Stimulated activated CD4-positive, alpha-beta T cell treated with anti-CD3 and anti-CD28 coated beads, TNF-alpha, amount 100 ng/mL, for 1 hour (primary cell): ENCODE measurements around the gene ADCY1.

ENCODE experiments used
- DNase-seq, 3 donors: peaks; one replicate each; pipeline ENCODE4 v3.0.0-alpha.2; 2020; ENCODE audit warnings: low read depth in 3 of 3, low spot score in 1 of 3

ADCY1 gene

DNA sequence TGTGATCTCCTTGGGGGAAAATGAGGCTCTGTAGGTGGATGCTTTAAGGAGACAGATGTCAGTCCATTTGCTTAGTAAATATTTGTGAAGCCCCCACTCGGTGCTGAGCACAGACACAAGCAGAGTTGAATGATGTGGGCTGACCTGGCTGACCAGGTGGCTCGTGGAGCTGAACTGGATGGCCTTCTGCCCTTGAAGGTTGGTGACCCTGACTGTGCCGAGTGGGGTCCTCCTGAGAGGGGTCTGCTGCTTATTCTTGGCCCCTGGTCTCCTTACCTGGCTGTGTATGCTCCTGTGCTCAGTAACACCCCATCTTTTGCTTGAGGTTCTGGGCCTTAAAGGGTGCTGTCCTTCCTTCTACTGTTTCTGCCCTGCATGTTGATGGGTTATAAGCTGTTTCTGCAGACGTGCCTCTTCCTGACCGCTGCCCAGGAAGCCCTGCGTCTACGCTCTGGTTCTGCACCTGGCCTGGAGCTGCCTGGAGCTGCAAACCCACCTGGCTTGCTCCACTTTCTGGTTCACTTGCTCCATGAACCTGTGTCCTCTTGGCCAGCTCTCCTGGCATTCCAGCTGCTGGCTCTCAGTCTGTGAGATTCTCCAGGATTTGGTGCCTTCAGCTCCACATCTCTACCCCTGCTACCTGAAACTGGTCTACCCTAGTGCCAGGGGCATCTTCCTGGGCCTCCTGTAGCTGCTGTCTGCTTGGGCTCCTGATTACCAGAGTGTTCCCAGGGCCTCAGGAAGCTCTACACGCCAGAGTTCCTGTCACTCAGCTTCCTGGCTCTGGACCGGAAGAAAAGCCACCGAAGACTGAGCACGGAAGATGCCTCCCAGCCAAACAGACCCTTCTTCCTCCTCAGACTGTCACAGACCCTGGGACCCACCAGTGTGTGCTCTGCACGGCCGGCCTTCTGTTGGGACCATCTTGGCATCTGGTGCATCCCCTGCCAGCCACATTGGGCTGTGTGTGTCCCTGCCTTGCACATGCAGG is 76.5 kb downstream of the ADCY1 start:
- no peak for DNase-seq

DNA sequence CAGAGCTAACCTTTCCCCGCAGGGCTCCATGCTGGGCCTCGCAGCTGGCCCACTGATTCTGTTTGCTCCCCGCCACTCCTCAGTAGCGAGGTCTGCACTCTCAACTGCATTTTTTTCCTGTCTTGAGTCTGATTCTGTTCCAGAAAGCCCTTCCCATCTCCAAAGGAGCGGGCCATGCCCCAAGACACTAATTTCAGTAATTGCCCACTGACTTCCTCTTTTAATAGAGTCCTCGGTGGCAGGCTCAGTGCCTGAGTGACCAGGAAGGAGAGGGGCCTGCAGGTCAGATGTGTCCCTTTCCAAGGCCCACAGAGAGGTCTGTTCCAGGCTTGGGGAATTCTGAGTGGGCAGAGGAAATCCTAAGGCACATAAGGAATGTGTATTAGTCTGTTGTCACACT is 77.4 kb downstream of the ADCY1 start:
- no peak for DNase-seq

DNA sequence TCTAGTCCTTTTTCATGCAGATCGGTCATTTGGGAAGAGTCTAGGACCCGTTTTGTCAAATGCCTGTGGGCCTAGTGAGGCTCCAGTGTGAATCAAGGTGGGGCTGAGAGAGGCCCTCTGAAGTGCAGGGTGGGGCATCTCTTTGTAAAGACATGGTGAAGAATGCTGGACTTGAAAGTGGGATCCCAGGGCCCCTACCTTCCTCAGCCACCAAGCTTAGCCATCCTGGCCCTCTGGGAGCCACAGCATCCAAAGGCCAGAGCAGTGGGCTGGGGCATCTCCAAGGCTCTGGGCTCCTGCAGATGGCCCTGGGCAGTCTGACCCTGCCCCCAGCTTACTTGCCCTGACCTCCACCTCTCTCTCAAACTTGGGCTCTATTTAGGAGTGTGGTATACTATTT is 78.5 kb downstream of the ADCY1 start:
- no peak for DNase-seq

DNA sequence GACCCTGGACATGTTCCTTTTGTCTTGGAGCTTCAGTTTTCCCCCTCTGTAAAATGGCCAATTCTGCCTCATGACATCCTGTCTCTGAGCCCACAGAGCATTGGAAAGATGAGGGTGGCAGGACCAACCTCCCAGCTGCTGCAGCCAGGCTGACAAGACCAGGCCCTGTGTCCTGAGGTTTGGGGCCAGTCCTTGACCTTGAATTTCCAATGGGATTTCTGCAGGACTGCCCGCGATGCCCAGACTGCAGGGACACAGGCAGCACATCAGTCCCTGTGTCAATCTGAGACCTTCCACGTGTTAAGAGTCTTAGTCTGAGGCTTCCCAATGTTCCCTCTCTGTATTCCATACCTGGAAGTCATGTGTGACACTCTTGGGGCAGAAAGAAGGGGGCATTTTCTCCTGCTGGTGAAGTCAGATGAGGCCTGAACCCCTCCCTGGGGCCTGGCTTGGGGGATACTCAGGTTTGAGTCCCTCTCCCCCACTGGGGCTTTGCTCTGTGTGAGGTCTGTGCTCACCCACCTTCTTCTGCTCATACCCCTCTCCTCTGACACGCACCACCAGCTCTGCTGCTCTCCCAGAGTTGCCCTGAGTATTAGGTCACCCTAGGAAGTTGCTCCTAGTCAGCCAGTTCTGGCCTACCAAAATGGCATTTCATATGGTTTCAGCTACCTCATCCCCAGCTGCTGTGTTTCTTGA is 79.2 kb downstream of the ADCY1 start:
- no peak for DNase-seq

DNA sequence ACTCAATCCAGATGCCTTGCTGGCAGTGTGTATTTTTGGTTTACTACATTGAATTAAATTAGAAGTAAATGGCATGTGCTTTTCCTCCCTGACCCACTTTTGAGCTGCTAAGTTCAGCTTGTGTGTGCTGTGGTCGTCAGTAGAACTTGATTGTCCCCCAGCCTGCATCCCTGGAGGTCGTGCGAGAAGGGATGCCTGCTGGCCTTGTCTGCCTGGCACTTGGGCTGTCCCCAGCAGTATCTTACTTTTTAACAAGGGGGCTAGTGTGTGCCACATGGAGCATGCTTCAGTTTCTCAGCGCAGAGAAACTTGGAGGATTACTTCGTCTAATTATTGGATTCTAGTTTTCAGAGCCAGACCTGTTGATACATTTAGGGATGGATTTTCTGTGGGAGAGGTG is 80.2 kb downstream of the ADCY1 start:
- DNase-seq = no peak

DNA sequence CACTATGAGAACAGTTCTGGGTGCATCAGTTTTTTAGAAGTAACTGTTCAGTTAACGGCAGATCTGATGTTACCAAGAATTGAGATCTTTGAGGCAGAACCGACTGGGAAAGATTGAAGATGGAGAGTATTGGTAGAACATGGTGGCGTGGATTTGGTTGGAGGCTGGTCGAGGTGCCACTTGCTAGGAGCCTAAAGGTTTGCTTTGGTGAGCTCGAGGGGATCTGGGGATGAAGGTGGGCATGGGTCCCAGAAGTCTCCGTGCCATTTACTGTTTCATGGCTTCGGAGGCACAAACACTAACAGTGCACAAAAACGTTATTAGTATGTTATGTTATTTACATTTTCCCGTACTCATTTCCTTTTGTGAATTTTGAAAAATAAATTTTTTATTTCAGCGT is 81.4 kb downstream of the ADCY1 start:
- no peak for DNase-seq

DNA sequence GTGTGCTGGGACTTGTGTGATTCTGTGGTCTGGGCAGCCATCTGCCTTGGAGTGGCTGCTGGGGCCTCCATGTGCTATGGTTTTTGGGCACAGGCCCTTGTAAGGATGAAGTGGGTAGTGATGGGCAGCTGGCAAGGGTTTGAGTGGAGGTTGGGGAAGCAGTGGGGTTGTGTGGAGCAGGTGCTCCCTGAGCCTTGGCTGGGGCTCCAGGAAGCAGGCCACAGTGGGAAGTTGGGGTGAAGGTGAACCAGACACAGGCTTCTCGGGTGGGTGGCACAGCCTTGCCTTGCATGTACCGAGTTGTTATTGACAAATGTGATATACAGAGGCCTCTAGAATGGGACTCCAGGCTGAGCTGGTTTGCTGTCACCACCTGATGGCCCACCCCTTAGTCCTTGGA is 82.3 kb downstream of the ADCY1 start:
- DNase-seq = no peak

DNA sequence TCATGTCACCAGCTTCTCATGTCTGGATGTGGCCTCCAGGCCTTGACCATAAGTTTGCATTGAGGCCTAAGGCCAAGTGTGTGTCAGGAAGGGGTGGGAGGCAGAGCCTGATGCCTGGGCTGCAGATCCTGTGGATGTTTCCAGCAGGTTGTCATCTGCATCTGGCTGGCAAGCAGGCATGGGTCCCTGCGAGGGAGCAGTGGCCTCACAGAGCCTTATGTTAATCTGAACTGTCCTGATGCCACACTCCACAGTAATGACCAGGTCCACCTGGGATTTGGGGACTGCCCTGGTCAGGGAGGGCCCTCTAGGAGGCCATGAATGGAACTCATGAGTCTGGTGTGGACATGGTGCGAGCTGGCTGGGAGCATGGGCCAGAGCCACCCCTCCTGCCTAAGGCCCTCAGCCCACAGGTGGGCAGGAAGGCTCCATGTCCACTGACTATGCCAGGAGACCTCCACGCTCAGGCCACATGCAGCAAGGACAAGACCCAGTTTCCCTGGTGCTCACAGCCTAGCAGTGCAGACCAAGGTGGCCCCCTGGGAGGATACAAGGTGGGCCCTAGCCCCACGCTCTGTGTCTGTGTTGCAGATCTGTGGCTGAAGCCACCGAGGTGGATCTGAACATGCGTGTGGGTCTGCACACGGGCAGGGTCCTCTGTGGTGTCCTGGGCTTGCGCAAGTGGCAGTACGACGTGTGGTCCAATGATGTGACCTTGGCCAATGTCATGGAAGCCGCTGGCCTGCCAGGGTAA is 83.1 kb downstream of the ADCY1 start:
- no peak for DNase-seq

DNA sequence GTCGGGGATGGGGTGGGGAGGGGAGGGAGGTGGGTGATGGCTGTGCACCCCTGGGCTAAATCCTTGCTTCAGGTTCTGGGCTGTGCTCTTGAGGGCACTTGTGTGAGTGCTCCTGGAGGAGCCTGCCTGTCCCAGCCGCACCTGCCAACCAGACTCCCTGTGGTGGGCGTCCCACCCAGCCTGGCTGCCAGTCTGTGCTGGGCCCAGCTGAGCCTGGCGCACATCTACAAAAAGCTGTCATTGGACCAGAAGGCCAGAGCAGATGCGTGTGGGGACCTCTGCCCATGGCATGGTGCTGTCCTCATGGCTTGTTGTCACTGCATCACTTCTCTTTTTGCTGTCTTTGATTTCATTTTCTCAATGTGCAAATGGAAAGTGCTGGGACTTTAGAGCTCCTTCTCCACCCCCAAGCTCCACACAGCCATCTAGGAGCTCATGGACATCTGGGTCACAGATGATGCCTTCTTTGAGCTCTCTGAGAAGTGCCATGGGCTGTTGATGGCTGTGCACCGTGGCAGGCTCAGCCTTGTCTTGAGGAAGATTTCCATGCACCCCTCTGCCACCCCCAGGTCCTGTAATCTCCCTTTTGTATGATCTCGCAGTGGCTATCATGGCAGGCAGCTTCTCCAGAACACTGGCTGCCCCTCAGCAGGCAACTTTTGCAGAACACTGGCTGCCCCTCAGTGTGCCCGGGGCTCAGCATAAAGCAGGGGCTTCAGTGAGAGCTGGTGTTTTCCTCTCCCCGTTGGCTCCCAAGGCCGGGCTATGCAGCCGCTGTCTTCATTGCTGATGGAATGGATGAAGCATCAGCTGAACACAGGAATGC is 83.9 kb downstream of the ADCY1 start:
- no peak for DNase-seq

DNA sequence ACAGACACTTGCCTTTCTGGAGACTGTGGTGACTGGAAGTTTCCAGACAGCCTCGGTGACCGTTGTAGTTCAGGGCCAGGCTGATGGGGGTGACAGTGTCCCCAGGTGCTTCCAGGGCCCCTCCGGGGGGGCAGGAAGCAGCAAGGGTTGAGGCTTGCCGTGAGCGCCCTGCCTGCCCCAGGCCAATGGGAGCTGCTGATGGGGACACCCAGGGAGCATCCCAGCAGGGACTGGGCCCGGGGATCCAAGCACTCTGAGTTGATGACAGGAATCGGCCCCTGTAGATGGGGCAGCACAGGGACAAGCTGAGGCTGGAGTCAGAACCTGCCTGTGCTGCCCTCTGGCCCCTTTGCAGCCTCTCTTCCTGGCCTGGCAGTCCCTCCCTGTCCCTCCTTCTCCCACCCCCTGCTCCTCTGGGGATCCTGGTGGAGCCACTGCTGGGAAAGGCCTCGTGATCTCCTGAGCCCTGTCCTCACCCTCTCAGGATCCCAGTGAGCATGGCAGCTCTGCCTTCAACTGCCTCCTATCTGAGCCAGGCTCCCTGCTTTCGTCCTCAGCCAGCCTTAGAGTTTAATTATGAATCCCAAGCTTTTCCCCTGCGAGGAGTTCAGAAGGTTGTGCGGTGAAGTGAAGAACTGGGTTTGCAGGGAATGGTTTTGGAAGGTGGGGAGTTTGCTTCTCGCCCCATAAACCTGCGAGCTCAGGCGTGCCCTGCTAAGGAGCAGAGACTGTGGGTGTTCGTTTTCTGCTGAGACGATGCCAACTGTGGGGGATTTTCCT is 84.7 kb downstream of the ADCY1 start:
- no peak for DNase-seq

DNA sequence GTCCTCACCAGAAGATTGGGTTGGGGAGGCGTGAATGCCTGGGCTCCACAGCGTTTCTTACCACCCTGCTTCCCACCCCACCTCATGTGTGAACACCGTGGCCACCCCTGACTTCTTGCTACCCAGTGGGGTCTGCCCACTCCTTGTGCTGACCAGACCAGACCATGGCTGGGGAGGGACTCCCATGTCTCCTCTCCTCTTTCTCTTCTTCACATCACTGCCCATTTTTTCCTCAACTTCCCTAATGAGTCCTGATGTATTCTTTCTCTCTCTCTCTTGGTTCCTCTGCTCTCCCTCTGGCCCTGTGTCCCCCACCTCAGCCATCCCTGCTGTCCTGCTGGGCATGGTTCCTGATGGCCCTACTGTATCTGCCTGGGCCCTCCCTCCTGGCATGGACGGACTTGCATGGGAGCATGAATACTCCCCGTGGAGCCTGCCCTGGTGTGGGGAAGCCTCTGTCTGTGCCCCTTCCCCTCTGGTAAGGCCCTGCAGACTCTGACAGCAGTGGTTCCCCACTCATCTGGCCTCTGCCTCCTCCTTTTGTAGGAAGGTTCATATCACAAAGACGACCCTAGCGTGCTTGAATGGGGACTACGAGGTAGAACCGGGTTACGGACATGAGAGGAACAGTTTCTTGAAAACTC is 85.5 kb downstream of the ADCY1 start:
- DNase-seq = no peak

DNA sequence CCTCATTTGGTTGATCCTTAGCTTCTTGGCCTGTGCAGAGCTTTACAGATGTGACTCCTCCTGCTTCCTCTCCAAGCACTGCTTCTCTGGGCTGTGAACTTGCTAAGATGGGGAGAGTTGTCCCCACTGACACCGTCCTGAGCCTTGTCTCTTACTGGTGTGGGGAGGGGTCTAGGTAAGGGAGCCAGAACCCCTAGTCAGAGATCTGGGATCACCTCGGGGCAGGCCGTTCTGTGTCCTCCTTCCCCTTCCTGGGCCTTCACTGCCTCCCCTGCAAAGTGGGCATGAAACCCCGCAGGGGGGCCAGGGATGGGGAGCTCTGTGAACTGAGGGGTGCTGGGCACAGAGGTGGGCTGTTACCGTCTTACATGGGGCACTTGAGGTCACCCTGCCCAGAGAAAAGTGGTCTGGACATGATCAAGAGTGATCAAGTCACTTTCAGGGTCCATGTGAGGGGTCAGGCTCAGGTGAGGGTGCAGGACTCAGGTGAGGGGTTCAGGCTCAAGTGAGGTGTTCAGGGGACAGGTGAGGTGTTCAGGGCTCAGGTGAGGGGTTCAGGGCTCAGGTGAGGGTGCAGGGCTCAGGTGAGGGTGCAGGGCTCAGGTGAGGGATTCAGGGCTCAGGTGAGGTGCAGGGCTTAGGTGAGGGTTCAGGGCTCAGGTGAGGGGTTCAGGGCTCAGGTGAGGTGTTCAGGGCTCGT is 86.2 kb downstream of the ADCY1 start:
- no peak for DNase-seq

DNA sequence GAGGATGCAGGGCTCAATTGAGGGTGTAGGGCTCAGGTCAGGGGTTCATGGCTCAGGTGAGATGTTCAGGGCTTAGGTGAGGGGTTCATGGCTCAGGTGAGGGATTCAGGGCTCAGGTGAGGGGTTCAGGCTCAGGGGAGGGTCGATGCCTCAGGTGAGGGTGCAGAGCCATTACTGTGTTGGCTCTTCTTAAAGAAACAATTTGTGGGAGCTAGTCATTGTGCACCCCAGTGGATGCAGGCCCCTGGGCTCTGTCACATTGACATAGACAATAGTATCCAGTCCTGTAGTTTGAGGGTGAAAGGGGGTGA is 86.7 kb downstream of the ADCY1 start:
- DNase-seq = no peak

DNA sequence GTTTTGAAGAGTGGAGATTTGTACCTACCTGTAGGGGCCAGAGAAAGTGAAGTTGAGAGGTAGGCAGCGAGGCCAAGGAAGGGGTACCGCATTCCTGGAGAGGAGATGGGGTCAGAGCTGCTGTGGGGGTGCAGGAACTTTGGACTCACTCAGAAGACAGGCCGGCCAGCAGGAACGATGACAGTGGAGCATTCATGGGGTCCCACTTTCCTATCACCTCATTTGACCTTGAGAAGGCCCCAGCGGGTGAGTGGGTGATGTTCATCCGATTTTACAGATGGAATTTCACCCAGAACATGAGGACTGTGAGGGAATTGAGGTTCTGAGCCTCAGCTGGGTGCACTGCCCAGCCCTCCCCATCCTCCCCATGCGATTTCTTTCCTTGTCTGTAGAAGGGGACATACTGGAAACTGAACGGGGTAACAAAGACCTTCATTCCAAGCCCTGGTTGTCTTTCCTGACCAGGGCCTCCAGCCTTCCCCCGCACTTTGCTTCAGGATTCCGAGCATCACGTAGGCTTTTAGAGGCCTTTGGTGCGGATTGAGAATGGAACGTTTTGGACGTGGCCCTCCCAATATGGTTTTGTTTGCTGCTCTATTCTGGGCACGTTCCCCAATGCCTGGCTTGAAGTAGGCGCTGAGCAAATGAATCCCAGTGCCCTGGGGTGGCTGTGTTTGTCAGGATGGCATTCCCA is 87.3 kb downstream of the ADCY1 start:
- DNase-seq = no peak

DNA sequence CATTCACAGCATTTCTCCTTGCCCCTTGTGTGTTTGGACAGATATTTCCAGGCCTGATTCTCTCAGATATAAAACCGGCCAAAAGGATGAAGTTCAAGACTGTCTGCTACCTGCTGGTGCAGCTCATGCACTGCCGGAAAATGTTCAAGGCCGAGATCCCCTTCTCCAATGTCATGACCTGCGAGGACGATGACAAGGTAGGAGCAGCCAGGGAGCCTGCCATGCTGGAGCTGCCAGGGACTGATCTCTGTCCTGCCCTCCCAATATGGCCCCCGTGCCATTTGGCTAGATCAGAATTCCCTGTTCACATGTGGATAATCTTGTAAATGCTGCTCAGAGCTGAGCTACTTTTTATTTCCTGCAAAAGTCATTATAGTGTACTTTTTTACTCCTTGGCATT is 87.8 kb downstream of the ADCY1 start:
- DNase-seq = no peak

DNA sequence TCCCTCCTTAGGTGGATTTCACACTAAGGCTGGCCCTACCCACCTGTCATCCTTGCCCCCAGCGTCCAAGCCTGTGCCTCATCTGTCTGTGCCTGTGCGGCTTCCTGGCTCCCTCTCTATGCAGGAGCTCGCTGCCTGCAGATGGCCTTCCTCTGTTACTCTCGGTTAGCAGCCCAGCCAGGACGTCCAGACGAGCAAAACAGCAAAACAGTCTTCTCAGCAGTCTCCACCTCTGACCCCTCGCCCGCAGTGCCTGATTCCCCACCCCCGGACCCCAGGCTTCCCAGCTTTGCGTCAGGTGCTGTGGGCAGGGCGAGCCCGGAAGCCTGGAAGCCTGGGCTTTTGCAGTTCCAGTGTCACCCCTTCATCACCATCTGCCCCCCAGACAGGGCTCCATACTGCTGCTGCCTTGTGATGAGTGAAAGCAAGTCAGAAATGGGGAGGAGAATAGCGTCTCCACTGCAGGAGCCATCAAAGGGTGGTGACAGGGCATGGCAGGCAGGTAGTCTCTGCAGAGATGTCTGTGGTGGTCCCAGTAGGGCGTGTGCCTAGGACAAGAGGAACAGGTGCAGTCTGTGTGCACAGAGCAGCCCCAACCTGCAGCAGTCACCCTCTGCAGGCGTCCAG is 88.5 kb downstream of the ADCY1 start:
- no peak for DNase-seq

DNA sequence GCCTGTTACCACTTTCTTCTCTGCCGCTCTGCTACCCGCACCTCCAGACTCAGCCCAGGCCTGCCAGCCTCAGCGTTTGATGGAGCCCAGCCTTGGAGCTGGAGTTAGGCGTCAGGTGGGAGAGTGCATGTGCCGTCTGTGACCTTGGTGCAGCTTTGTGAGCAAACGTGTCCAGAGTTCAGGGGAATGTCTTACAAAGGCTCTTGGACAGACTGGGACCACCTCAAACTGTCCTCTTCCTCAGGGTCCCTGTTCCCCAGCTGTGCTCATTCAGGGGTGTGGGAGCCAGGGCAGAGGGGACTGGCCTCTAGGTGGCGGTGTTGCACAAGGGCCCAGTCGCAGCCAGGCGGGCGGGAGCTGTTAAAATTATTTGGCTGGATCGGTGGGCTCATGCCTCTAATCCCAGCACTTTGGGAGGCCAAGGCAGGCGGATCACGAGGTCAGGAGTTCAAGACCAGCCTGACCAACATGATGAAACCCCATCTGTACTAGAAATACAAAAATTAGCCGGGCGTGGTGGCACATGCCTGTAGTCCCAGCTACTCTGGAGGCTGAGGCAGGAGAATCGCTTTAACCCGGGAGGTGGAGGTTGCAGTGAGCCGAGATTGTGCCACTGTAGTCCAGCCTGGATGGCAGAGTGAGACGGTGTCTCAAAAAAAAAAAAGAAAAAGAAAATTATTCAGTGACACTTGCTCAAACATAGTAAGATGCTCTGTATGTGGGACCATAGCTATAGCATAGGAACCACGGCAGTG is 89.2 kb downstream of the ADCY1 start:
- no peak for DNase-seq
